Kidney (tissue), 14 donors: ENCODE measurements around the gene SLC6A17. TPM values are rescaled to one million over a fixed set of nuclear protein-coding genes. Genes with fewer than 3 reads are reported as not detected.
A peak's percentile ranks its signal among the peaks of the same experiment; 100 is the strongest.

Source experiments
- DNase-seq, 5 donors: peaks; one replicate each; pipeline ENCODE4 v3.0.0-alpha.2; 2013 to 2020
- FAIRE-seq: peaks from 2 replicates; lab custom pipeline; 2012; peaks lifted over from hg19 to GRCh38; lab: Jason Lieb, UNC
- H3K27ac ChIP-seq, 2 donors: one replicate each; pipeline ENCODE4 v1.7.0; 2013; ENCODE audit warnings: low read depth in 2 of 2, low read length in 2 of 2, inconsistent platforms in 1 of 2
- H3K27me3 ChIP-seq: one replicate; pipeline ENCODE4 v1.7.1; 2013; ENCODE audit warnings: low read length, inconsistent platforms; ENCODE audit not compliant: control insufficient read depth, insufficient read depth
- H3K36me3 ChIP-seq, 3 donors: one replicate each; pipeline versions ENCODE4 v1.7.0 to v1.7.1; 2013; ENCODE audit warnings: low read length in 3 of 3, control low read depth in 1 of 3, inconsistent platforms in 1 of 3; ENCODE audit not compliant: insufficient read depth in 3 of 3, control insufficient read depth in 2 of 3
- H3K4me1 ChIP-seq, 3 donors: one replicate each; pipeline versions ENCODE4 v1.7.0 to v1.7.1; 2013; ENCODE audit warnings: low read length in 3 of 3, inconsistent platforms in 1 of 3, low read depth in 1 of 3; ENCODE audit not compliant: control insufficient read depth in 2 of 3, insufficient read depth in 2 of 3
- H3K4me3 ChIP-seq, 3 donors: one replicate each; pipeline versions ENCODE4 v1.7.0 to v1.8.1; 2013; ENCODE audit warnings: low read length in 3 of 3, control low read depth in 1 of 3, inconsistent platforms in 1 of 3
- H3K9ac ChIP-seq, 3 donors: one replicate each; pipeline versions ENCODE4 v1.7.0 to v1.7.1; 2013; ENCODE audit warnings: low read length in 3 of 3, control low read depth in 1 of 3, inconsistent platforms in 1 of 3
- H3K9me3 ChIP-seq, 3 donors: one replicate each; pipeline versions ENCODE4 v1.7.0 to v1.7.1; 2013; ENCODE audit warnings: low read length in 3 of 3, control low read depth in 1 of 3, inconsistent platforms in 1 of 3; ENCODE audit not compliant: control insufficient read depth in 2 of 3, insufficient read depth in 1 of 3
- CTCF ChIP-seq: IDR thresholded peaks from 3 replicates; pipeline ENCODE4 v1.5.1; 2012; ENCODE audit warnings: mild to moderate bottlenecking, moderate library complexity, borderline replicate concordance; ENCODE audit not compliant: insufficient read depth; ENCODE audit errors: extremely low read depth
- intact Hi-C: fragments of 100-400 bp; cut with DNase I; formaldehyde crosslinking; loops from one replicate; pipeline ENCODE4 v1.11.1; 2022
- polyA plus RNA-seq: library from polyadenylated mRNA; stranded (reverse); fragments of 350-450 nt; fragmentation: Illumina TruSeq; extraction: RNeasy Lipid Tissue Mini Kit (QIAGEN cat#74804); gene quantifications from one replicate; pipeline ENCODE4 v1.2.3, GENCODE V29; 2014; ENCODE audit warnings: low read depth, low replicate concordance; ENCODE audit not compliant: insufficient read depth
- total RNA-seq: library from RNA; stranded (reverse); fragmentation: NEBNext Ultra II Directional; extraction: Animal tissue kit (Norgen Biotek cat#: 25700); gene quantifications from one replicate; pipeline ENCODE4 v1.2.1, GENCODE V29; 2021
- donor health status: control.
- donor health status: control.
- donor health status: control.
- donor health status: control.
- donor health status: control.
- donor health status: DM: yes; HTN: yes; CAD: no.
- donor health status: Normal renal cell carcinoma (clear cell type).

The SLC6A17 gene
- total and polyA plus RNA-seq, 2 donors from 2014 or later = 1.7 to 2.3 TPM

GRCh38 chr1:110118636-110119396 lies 31.5 kb upstream of the SLC6A17 start:
- no peak for FAIRE-seq
- H3K9me3 ChIP-seq = no peaks in the 10 kb centered on the region

GRCh38 chr1:110119843-110120242 lies 30.5 kb upstream of the SLC6A17 start:
- Histone ChIP-seq H3K27ac (no peak overlapping the region), H3K9ac (no peak overlapping the region), H3K27me3 (no peaks in the 10 kb centered on the region), H3K4me3 (no peak overlapping the region), H3K9me3 (no peaks in the 10 kb centered on the region), H3K4me1 (no peaks in the 10 kb centered on the region), H3K36me3 (no peaks in the 10 kb centered on the region)
- DNase-seq (no peak), FAIRE-seq (no peak)
- intact Hi-C loops = no loop called here
- no peak for TF ChIP-seq CTCF

More at GRCh38 chr1:110118636-110119396, 31.5 kb upstream of the SLC6A17 start:
- no peak for DNase-seq
- intact Hi-C loops = no loop called here
- Histone ChIP-seq H3K27me3 (no peaks in the 10 kb centered on the region), H3K36me3 (no peaks in the 10 kb centered on the region), H3K4me3 (no peak overlapping the region), H3K9ac (no peak overlapping the region), H3K4me1 (no peaks in the 10 kb centered on the region), H3K27ac (no peak overlapping the region)
- TF ChIP-seq CTCF = no peak

GRCh38 chr1:110120960-110121561 lies 29.2 kb upstream of the SLC6A17 start:
- H3K4me3 ChIP-seq = no peak overlapping the region
- H3K27ac ChIP-seq = no peak overlapping the region
- FAIRE-seq (no peak), DNase-seq (peak in 4 of 5 donors; percentile 88 to 94 (median 93))
- H3K9me3 ChIP-seq = peaks cover 0 to 2% (median 0%) of the 10 kb centered on the region in 3 donors
- no peaks in the 10 kb centered on the region for H3K4me1 ChIP-seq
- intact Hi-C loops = no loop called here
- no peak for TF ChIP-seq CTCF
- H3K27me3 ChIP-seq = no peaks in the 10 kb centered on the region
- H3K9ac ChIP-seq = no peak overlapping the region
- H3K36me3 ChIP-seq = no peaks in the 10 kb centered on the region
